Keratinocyte (primary cell): ENCODE measurements around the gene ACKR3. TPM values are rescaled to one million over a fixed set of nuclear protein-coding genes. Genes with fewer than 3 reads are reported as not detected.

Experiments used
- DNase-seq: peaks from one replicate; pipeline ENCODE4 v3.0.0-alpha.2; 2011; ENCODE audit warnings: low read depth, missing footprints, low spot score
- FAIRE-seq: peaks from 2 replicates; lab custom pipeline; 2011; peaks lifted over from hg19 to GRCh38; lab: Jason Lieb, UNC
- H2AFZ ChIP-seq: 2 replicates; pipeline ENCODE4 v1.6.0; 2012; ENCODE audit warnings: low read length, control low read depth, inconsistent platforms; ENCODE audit not compliant: control insufficient read depth
- H3K27ac ChIP-seq: 2 replicates; pipeline ENCODE4 v1.5.1; 2011; ENCODE audit warnings: low read length; ENCODE audit not compliant: control insufficient read depth, insufficient read depth
- H3K27me3 ChIP-seq: 3 replicates; pipeline ENCODE4 v1.6.0; 2011; ENCODE audit warnings: low read length; ENCODE audit not compliant: control insufficient read depth, insufficient read depth; ENCODE audit errors: extremely low read depth
- H3K36me3 ChIP-seq, 2 experiments: 2 replicates in 1 of 2; 3 replicates in 1 of 2; pipeline ENCODE4 v1.5.1; 2011; ENCODE audit warnings: low read length in 2 of 2, mild to moderate bottlenecking in 1 of 2; ENCODE audit not compliant: control insufficient read depth in 2 of 2, insufficient read depth in 2 of 2; ENCODE audit errors: extremely low read depth in 1 of 2
- H3K4me1 ChIP-seq: 3 replicates; pipeline ENCODE4 v1.5.1; 2011; ENCODE audit warnings: low read length; ENCODE audit not compliant: control insufficient read depth, insufficient read depth; ENCODE audit errors: extremely low read depth
- H3K4me2 ChIP-seq: 3 replicates; pipeline ENCODE4 v1.6.0; 2011; ENCODE audit warnings: low read depth, low read length; ENCODE audit not compliant: control insufficient read depth, insufficient read depth; ENCODE audit errors: extremely low read depth
- H3K4me3 ChIP-seq, 3 experiments: fragments of 200-600 bp in 1 of 3; sonication (generic) in 1 of 3; 2 replicates in 2 of 3; 3 replicates in 1 of 3; pipeline ENCODE4 v1.5.1; 2011 to 2016; ENCODE audit warnings: low read length in 3 of 3, mild to moderate bottlenecking in 3 of 3, control low read depth in 2 of 3, inconsistent platforms in 1 of 3, low read depth in 1 of 3, mixed read lengths in 1 of 3, mixed run types in 1 of 3, moderate library complexity in 1 of 3; ENCODE audit not compliant: control insufficient read depth in 2 of 3, insufficient read depth in 2 of 3; ENCODE audit errors: extremely low read depth in 1 of 3
- H3K79me2 ChIP-seq: 2 replicates; pipeline ENCODE4 v1.6.0; 2012; ENCODE audit warnings: low read length; ENCODE audit not compliant: control insufficient read depth, insufficient read depth
- H3K9ac ChIP-seq: 3 replicates; pipeline ENCODE4 v1.6.0; 2011; ENCODE audit warnings: low read length; ENCODE audit not compliant: control insufficient read depth, insufficient read depth; ENCODE audit errors: extremely low read depth
- H3K9me1 ChIP-seq: 3 replicates; pipeline ENCODE4 v1.6.0; 2011; ENCODE audit warnings: low read length; ENCODE audit not compliant: control insufficient read depth, insufficient read depth; ENCODE audit errors: extremely low read depth
- H3K9me3 ChIP-seq: 2 replicates; pipeline ENCODE4 v1.5.1; 2012; ENCODE audit warnings: low read depth, low read length; ENCODE audit not compliant: control insufficient read depth
- H4K20me1 ChIP-seq: 3 replicates; pipeline ENCODE4 v1.6.0; 2011; ENCODE audit warnings: low read length; ENCODE audit not compliant: control insufficient read depth, insufficient read depth; ENCODE audit errors: extremely low read depth
- EZH2 ChIP-seq: IDR thresholded peaks from one replicate; pipeline ENCODE4 v1.6.1; 2012; ENCODE audit warnings: inconsistent platforms, mild to moderate bottlenecking, low read length, moderate library complexity
- dilution Hi-C: fragments of 300-500 bp; cut with MboI; formaldehyde crosslinking; loops from one replicate; pipeline ENCODE4 v1.7.0; 2020; ENCODE audit warnings: low sequenced_read_pairs; ENCODE audit not compliant: extremely low pct_ligation_motif_present
- polyA plus RNA-seq, 5 experiments: library from polyadenylated mRNA; depleted of rRNA in 3 of 5; stranded (reverse) in 3 of 5; stranded (forward) in 1 of 5; unstranded in 1 of 5; fragments of >200 nt; gene quantifications; 1 replicate in 1 of 5; 2 replicates in 3 of 5; 3 replicates in 1 of 5; pipeline versions ENCODE4 v1.2.1 to v1.2.3, GENCODE V29; 2011 to 2012; ENCODE audit warnings: missing spikeins in 2 of 5, low read depth in 1 of 5, low replicate concordance in 1 of 5
- TF ChIP-seq, protein P1 (sequence below), 3 experiments: IDR thresholded peaks in 1 of 3; conservative IDR thresholded peaks in 1 of 3; optimal IDR thresholded peaks in 1 of 3; 2 replicates in 2 of 3; 3 replicates in 1 of 3; pipeline versions ENCODE3 to v1.5.1; 2011; ENCODE audit warnings: low read length in 3 of 3, mild to moderate bottlenecking in 3 of 3, moderate library complexity in 2 of 3, control low read depth in 1 of 3, inconsistent platforms in 1 of 3; ENCODE audit not compliant: insufficient read depth in 2 of 3; ENCODE audit errors: extremely low read depth in 1 of 3

ACKR3 gene
- polyA plus RNA-seq, 1 donor (not counting 4 experiments of a cell fraction or from before 2014, with no cell fraction given): 29.4 TPM

DNA sequence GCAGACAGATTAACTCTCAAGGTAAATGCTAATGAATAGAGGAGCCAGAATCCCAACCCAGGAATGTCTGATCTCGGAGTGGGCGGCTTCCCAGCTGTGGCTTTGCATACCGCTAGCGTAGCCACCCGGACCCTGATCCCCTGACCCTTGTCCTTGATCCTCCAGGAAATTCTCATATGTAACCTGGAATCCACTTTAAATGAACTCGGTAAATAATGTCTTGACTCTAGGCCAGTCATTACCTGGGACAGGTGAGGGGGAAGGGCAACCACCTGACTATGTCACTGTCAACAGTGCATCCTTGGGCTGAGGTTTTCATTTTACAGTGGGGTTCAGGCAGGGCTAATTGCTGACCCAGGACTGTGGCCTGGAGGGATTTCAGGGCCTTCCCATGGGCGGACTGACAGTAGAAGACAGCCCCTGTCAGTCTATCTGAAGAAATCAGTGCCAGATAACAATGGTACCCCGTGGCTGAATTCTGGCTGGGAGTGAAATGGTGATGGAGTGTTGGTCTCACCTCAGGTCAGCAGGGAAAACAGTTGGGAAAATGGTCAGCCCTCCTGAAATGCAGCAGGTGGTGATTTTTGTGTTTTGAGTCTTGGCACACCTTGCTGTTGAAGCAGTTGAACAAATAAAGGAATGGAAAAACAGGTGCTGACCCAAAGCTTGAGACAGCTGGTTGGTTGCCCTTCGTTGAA is 9.6 kb downstream of the ACKR3 start:
- Histone ChIP-seq H3K4me3 (no peak overlapping the region), H3K36me3 (peaks cover 0 to 2% of the 10 kb centered on the region in 2 experiments), H3K27me3 (no peaks in the 10 kb centered on the region), H3K79me2 (no peaks in the 10 kb centered on the region), H3K4me1 (no peaks in the 10 kb centered on the region), H2AFZ (no peak overlapping the region), H3K4me2 (no peak overlapping the region), H3K9me1 (no peaks in the 10 kb centered on the region), H3K9ac (no peak overlapping the region), H3K27ac (no peak overlapping the region), H4K20me1 (no peaks in the 10 kb centered on the region), H3K9me3 (no peaks in the 10 kb centered on the region)
- TF ChIP-seq, protein P1, sequence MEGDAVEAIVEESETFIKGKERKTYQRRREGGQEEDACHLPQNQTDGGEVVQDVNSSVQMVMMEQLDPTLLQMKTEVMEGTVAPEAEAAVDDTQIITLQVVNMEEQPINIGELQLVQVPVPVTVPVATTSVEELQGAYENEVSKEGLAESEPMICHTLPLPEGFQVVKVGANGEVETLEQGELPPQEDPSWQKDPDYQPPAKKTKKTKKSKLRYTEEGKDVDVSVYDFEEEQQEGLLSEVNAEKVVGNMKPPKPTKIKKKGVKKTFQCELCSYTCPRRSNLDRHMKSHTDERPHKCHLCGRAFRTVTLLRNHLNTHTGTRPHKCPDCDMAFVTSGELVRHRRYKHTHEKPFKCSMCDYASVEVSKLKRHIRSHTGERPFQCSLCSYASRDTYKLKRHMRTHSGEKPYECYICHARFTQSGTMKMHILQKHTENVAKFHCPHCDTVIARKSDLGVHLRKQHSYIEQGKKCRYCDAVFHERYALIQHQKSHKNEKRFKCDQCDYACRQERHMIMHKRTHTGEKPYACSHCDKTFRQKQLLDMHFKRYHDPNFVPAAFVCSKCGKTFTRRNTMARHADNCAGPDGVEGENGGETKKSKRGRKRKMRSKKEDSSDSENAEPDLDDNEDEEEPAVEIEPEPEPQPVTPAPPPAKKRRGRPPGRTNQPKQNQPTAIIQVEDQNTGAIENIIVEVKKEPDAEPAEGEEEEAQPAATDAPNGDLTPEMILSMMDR (optimal IDR thresholded peaks at IDR 0.05 in 1 of 3, IDR thresholded peaks at IDR 0.05 in 1 of 3, conservative IDR thresholded peaks at IDR 0.05 in 1 of 3; ENCODE audit: extremely low read depth in 1 of 3, insufficient read depth in 2 of 3, low read length in 3 of 3): no peak
- TF ChIP-seq EZH2: no peak
- FAIRE-seq: no peak
- dilution Hi-C loops: no loop called here
- DNase-seq: no peak

DNA sequence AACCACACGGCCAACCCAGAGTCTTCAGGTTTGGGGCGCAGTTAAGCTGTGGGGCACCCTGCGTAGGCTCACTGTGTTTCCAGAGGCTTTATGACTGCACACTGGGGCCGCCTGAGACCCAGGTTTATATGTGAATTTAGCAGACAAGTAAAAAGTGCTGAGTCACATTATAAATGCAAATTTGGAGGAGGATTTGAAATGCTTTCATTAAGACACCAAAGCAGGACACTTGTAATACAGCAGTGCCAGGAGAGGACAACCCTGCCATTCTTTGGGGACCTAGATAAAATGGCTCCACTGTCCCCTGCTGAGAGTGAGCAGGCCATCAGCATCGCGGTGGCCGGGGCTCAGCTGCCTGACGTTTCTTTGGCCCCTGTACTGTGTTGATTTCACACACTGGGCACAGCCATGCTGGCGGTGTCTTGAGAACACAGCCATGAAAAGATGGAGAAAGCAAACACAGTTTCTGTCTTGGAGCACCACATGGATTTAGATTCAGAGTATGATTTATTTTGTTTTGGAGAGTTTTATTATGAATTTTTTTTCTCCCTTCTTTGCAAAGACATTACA is 10.2 kb downstream of the ACKR3 start:
- no peaks in the 10 kb centered on the region for H4K20me1 ChIP-seq
- no peaks in the 10 kb centered on the region for H3K9me1 ChIP-seq
- no peaks in the 10 kb centered on the region for H3K9me3 ChIP-seq
- H2AFZ ChIP-seq: no peak overlapping the region
- no peaks in the 10 kb centered on the region for H3K27me3 ChIP-seq
- no peak overlapping the region for H3K4me3 ChIP-seq
- no peak overlapping the region for H3K9ac ChIP-seq
- H3K36me3 ChIP-seq: peaks cover 0 to 2% of the 10 kb centered on the region in 2 experiments
- no peaks in the 10 kb centered on the region for H3K79me2 ChIP-seq
- dilution Hi-C loops: no loop called here
- TF ChIP-seq EZH2: no peak
- TF ChIP-seq, protein P1 (optimal IDR thresholded peaks at IDR 0.05 in 1 of 3, IDR thresholded peaks at IDR 0.05 in 1 of 3, conservative IDR thresholded peaks at IDR 0.05 in 1 of 3; ENCODE audit: extremely low read depth in 1 of 3, insufficient read depth in 2 of 3, low read length in 3 of 3): no peak
- H3K4me2 ChIP-seq: no peak overlapping the region
- H3K4me1 ChIP-seq: no peaks in the 10 kb centered on the region
- FAIRE-seq (no peak), DNase-seq (no peak)
- no peak overlapping the region for H3K27ac ChIP-seq
